Osteocyte (in vitro differentiated cells): ENCODE results near the gene RB1. TPM values are rescaled to one million over a fixed set of nuclear protein-coding genes. Genes with fewer than 3 reads are reported as not detected.

ENCODE experiments used
- DNase-seq: peaks from one replicate; pipeline ENCODE4 v3.0.0; 2021; ENCODE audit warnings: mixed read lengths; ENCODE audit not compliant: unreplicated experiment; ENCODE audit errors: extremely low spot score
- H3K27ac Mint-ChIP-seq: one replicate; pipeline ENCODE4 v1.8.0; 2021; ENCODE audit warnings: mild to moderate bottlenecking, mixed read lengths; ENCODE audit not compliant: unreplicated experiment
- H3K27me3 Mint-ChIP-seq: one replicate; pipeline ENCODE4 v1.8.0; 2021; ENCODE audit warnings: mixed read lengths; ENCODE audit not compliant: unreplicated experiment
- H3K36me3 Mint-ChIP-seq: one replicate; pipeline ENCODE4 v1.8.0; 2021; ENCODE audit warnings: mixed read lengths; ENCODE audit not compliant: unreplicated experiment
- H3K4me1 Mint-ChIP-seq: one replicate; pipeline ENCODE4 v1.8.0; 2021; ENCODE audit warnings: mixed read lengths; ENCODE audit not compliant: unreplicated experiment
- H3K4me3 Mint-ChIP-seq: one replicate; pipeline ENCODE4 v1.8.0; 2021; ENCODE audit warnings: mild to moderate bottlenecking, moderate library complexity, mixed read lengths; ENCODE audit not compliant: unreplicated experiment
- H3K9me3 Mint-ChIP-seq: one replicate; pipeline ENCODE4 v1.8.0; 2021; ENCODE audit warnings: mixed read lengths; ENCODE audit not compliant: unreplicated experiment
- CTCF ChIP-seq: fragments of 200-600 bp; sonication (generic); IDR thresholded peaks from 2 replicates; pipeline ENCODE4 v1.5.0; 2021; ENCODE audit warnings: antibody characterized with exemption, mild to moderate bottlenecking, moderate library complexity
- total RNA-seq: library from RNA; stranded (reverse); gene quantifications from 2 replicates; pipeline ENCODE4 v1.2.1, GENCODE V29; 2021

Gene RB1
- total RNA-seq, 1 donor from 2014 or later: 42.3 TPM

GRCh38 chr13:48486836-48487235 is 183.3 kb downstream of the RB1 start:
- peaks cover 6% of the 10 kb centered on the region for H3K9me3 Mint-ChIP-seq
- H3K36me3 Mint-ChIP-seq: peaks cover 35% of the 10 kb centered on the region
- H3K27me3 Mint-ChIP-seq: no peaks in the 10 kb centered on the region
- TF ChIP-seq CTCF: no peak
- DNase-seq: no peak
- H3K4me1 Mint-ChIP-seq: no peaks in the 10 kb centered on the region
- no peak overlapping the region for H3K27ac Mint-ChIP-seq
- no peak overlapping the region for H3K4me3 Mint-ChIP-seq

- no peak for DNase-seq
- H3K27me3 Mint-ChIP-seq: no peaks in the 10 kb centered on the region
- peaks cover 6% of the 10 kb centered on the region for H3K9me3 Mint-ChIP-seq
- TF ChIP-seq CTCF: no peak
- H3K4me3 Mint-ChIP-seq: no peak overlapping the region
- no peaks in the 10 kb centered on the region for H3K4me1 Mint-ChIP-seq
- no peak overlapping the region for H3K27ac Mint-ChIP-seq
- peaks cover 26% of the 10 kb centered on the region for H3K36me3 Mint-ChIP-seq
These were observed 184.4 kb downstream of the RB1 start for GRCh38 chr13:48487968-48488367.

GRCh38 chr13:48488995-48489394 is 185.4 kb downstream of the RB1 start:
- no peak for TF ChIP-seq CTCF
- Mint-ChIP-seq H3K4me1 (no peaks in the 10 kb centered on the region), H3K27ac (no peak overlapping the region), H3K36me3 (peaks cover 19% of the 10 kb centered on the region), H3K9me3 (peaks cover 6% of the 10 kb centered on the region), H3K4me3 (no peak overlapping the region), H3K27me3 (no peaks in the 10 kb centered on the region)
- no peak for DNase-seq

- no peak for DNase-seq
- TF ChIP-seq CTCF: no peak
- Mint-ChIP-seq H3K27me3 (no peaks in the 10 kb centered on the region), H3K27ac (no peak overlapping the region), H3K4me1 (no peaks in the 10 kb centered on the region), H3K9me3 (peaks cover 6% of the 10 kb centered on the region), H3K4me3 (no peak overlapping the region), H3K36me3 (peaks cover 19% of the 10 kb centered on the region)
These were observed 186.1 kb downstream of the RB1 start for GRCh38 chr13:48489666-48490065.

GRCh38 chr13:48490241-48490640 is 186.7 kb downstream of the RB1 start:
- no peaks in the 10 kb centered on the region for H3K27me3 Mint-ChIP-seq

More at GRCh38 chr13:48490241-48490640, 186.7 kb downstream of the RB1 start:
- no peak overlapping the region for H3K4me3 Mint-ChIP-seq
- no peak for TF ChIP-seq CTCF
- peaks cover 6% of the 10 kb centered on the region for H3K9me3 Mint-ChIP-seq
- no peak overlapping the region for H3K27ac Mint-ChIP-seq
- H3K36me3 Mint-ChIP-seq: peaks cover 16% of the 10 kb centered on the region
- H3K4me1 Mint-ChIP-seq: no peaks in the 10 kb centered on the region
- no peak for DNase-seq
